Liver (tissue), 9 donors: ENCODE measurements around the gene SDHA. TPM values are rescaled to one million over a fixed set of nuclear protein-coding genes. Genes with fewer than 3 reads are reported as not detected.
"Not testable (repeated sequence)": the region's sequence is repeated elsewhere in the genome, so short reads cannot be mapped to it uniquely, and the experiment has no call there.

Experiments
- DNase-seq: peaks from one replicate; pipeline ENCODE4 v3.0.0-alpha.2; 2017; ENCODE audit warnings: low spot score
- H3K27ac ChIP-seq, 2 donors: one replicate each; pipeline ENCODE4 v1.7.0; 2013; ENCODE audit warnings: inconsistent platforms in 2 of 2, low read length in 2 of 2, control low read depth in 1 of 2, low read depth in 1 of 2, mild to moderate bottlenecking in 1 of 2
- H3K27me3 ChIP-seq, 4 donors: one replicate each; pipeline versions ENCODE4 v1.6.1 to v1.7.0; 2013; ENCODE audit warnings: low read length in 3 of 4, inconsistent platforms in 1 of 4, mild to moderate bottlenecking in 1 of 4, moderate library complexity in 1 of 4; ENCODE audit not compliant: control insufficient read depth in 4 of 4, insufficient read depth in 4 of 4
- H3K36me3 ChIP-seq, 4 donors: one replicate each; pipeline versions ENCODE4 v1.6.1 to v1.7.0; 2013; ENCODE audit warnings: low read length in 3 of 4, mild to moderate bottlenecking in 3 of 4, low read depth in 1 of 4, moderate library complexity in 1 of 4; ENCODE audit not compliant: control insufficient read depth in 4 of 4, insufficient read depth in 3 of 4
- H3K4me1 ChIP-seq, 4 donors: one replicate each; pipeline versions ENCODE4 v1.6.1 to v1.7.0; 2013; ENCODE audit warnings: low read length in 3 of 4, mild to moderate bottlenecking in 3 of 4, moderate library complexity in 1 of 4; ENCODE audit not compliant: control insufficient read depth in 4 of 4, insufficient read depth in 4 of 4
- H3K4me3 ChIP-seq, 3 donors: one replicate each; pipeline versions ENCODE4 v1.6.1 to v1.7.0; 2013; ENCODE audit warnings: low read length in 3 of 3, control low read depth in 1 of 3, low read depth in 1 of 3, mild to moderate bottlenecking in 1 of 3
- H3K9ac ChIP-seq, 2 donors: one replicate each; pipeline ENCODE4 v1.7.0; 2013; ENCODE audit warnings: low read length in 2 of 2, mild to moderate bottlenecking in 2 of 2, moderate library complexity in 2 of 2, control low read depth in 1 of 2, low read depth in 1 of 2
- H3K9me3 ChIP-seq, 4 donors: one replicate each; pipeline versions ENCODE4 v1.6.1 to v1.7.0; 2013; ENCODE audit warnings: low read length in 3 of 4; ENCODE audit not compliant: control insufficient read depth in 4 of 4
- EGR1 ChIP-seq, 2 donors: IDR thresholded peaks; 2 replicates each; pipeline ENCODE4 v1.6.1; 2016 to 2018; ENCODE audit warnings: antibody characterized with exemption in 2 of 2, low read depth in 2 of 2
- FOXA1 ChIP-seq: IDR thresholded peaks from 2 replicates; pipeline ENCODE4 v1.6.1; 2016; ENCODE audit warnings: antibody characterized with exemption
- FOXA2 ChIP-seq: IDR thresholded peaks from 2 replicates; pipeline ENCODE4 v1.6.1; 2016; ENCODE audit warnings: antibody characterized with exemption
- GABPA ChIP-seq, 2 donors: IDR thresholded peaks in 1 of 2; conservative IDR thresholded peaks in 1 of 2; 2 replicates each; pipeline ENCODE4 v1.6.1; 2016; ENCODE audit warnings: antibody characterized with exemption in 2 of 2, mild to moderate bottlenecking in 1 of 2, moderate library complexity in 1 of 2
- HNF4A ChIP-seq, 2 donors: conservative IDR thresholded peaks; 2 replicates each; pipeline ENCODE4 v1.6.1; 2016; ENCODE audit warnings: antibody characterized with exemption in 2 of 2, mild to moderate bottlenecking in 2 of 2
- JUND ChIP-seq, 2 donors: IDR thresholded peaks; 2 replicates each; pipeline ENCODE4 v1.6.1; 2016; ENCODE audit warnings: antibody characterized with exemption in 2 of 2
- NR2F2 ChIP-seq: IDR thresholded peaks from 2 replicates; pipeline ENCODE4 v1.6.1; 2016; ENCODE audit warnings: antibody characterized with exemption
- RAD21 ChIP-seq, 2 donors: IDR thresholded peaks; 2 replicates each; pipeline ENCODE4 v1.6.1; 2016; ENCODE audit warnings: antibody characterized with exemption in 2 of 2, mild to moderate bottlenecking in 2 of 2
- REST ChIP-seq: IDR thresholded peaks from 2 replicates; pipeline ENCODE4 v1.6.1; 2016; ENCODE audit warnings: antibody characterized with exemption, mild to moderate bottlenecking
- SP1 ChIP-seq: IDR thresholded peaks from 2 replicates; pipeline ENCODE4 v1.6.1; 2018; ENCODE audit warnings: antibody characterized with exemption, mild to moderate bottlenecking
- TAF1 ChIP-seq: conservative IDR thresholded peaks from 2 replicates; pipeline ENCODE4 v1.6.1; 2016; ENCODE audit warnings: antibody characterized with exemption, mild to moderate bottlenecking
- YY1 ChIP-seq: IDR thresholded peaks from 2 replicates; pipeline ENCODE4 v1.6.1; 2016; ENCODE audit warnings: antibody characterized with exemption, mild to moderate bottlenecking
- WGBS: extraction: QIAGEN DNeasy Blood & Tissue Kit; methylation state at CpG from one replicate; pipeline ENCODE4 v1.1.7; 2013; 5-methylcytosine and 5-hydroxymethylcytosine counted together
- polyA plus RNA-seq, 2 donors: library from polyadenylated mRNA; stranded (reverse) in 1 of 2; unstranded in 1 of 2; fragments of 200-250 nt in 1 of 2; fragments of >200 nt in 1 of 2; fragmentation: Nextera tagmentation in 1 of 2; extraction: Ambion mirVana in 1 of 2; gene quantifications; one replicate each; pipeline versions ENCODE4 v1.2.1 to v1.2.3, GENCODE V29; 2013 to 2015
- total RNA-seq, 2 donors: library from RNA; depleted of rRNA; stranded (reverse); fragments of >200 nt; gene quantifications; one replicate each; pipeline ENCODE4 v1.2.3, GENCODE V29; 2014
- TF ChIP-seq, protein P1 (sequence below): fragments of 150-350 bp; IDR thresholded peaks from 2 replicates; pipeline ENCODE4 v1.5.1; 2017; ENCODE audit warnings: improper control_type of control experiment, low read depth, low read length; ENCODE audit not compliant: missing input control
- TF ChIP-seq, protein P2 (sequence below): IDR thresholded peaks from 2 replicates; pipeline ENCODE4 v1.6.1; 2016; ENCODE audit warnings: antibody characterized with exemption
- TF ChIP-seq, protein P3 (sequence below): IDR thresholded peaks from 2 replicates; pipeline ENCODE4 v1.6.1; 2016; ENCODE audit warnings: antibody characterized with exemption
- TF ChIP-seq, protein P4 (sequence below): IDR thresholded peaks from 2 replicates; pipeline ENCODE4 v1.6.1; 2016; ENCODE audit warnings: antibody characterized with exemption
- donor health status: healthy.
- donor health status: healthy.
- donor health status: healthy.
- donor health status: healthy.
- donor health status: healthy.

Gene SDHA
- total and polyA plus RNA-seq, 4 donors, result 79.2 to 215 (median 159) TPM

DNA sequence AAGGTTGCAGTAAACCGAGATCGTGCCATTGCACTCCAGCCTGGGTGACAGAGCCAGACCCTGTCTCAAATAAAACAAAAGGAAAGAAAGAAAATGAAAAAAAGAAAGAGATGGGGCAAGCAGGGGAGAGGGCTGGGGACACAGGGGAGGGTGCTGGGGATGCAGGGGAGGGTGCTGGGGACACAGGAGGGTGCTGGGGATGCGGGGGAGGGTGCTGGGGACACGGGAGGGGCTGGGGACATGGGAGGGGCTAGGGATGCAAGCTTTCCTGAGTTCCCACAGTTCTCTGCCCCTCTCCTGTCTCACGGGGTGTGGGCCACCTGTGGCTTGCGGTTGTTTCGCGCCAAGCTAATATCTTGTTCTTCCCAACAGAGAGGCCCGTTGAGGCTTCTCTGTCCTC lies 60.5 kb downstream of the SDHA start (continued):
- TF ChIP-seq, protein P1, sequence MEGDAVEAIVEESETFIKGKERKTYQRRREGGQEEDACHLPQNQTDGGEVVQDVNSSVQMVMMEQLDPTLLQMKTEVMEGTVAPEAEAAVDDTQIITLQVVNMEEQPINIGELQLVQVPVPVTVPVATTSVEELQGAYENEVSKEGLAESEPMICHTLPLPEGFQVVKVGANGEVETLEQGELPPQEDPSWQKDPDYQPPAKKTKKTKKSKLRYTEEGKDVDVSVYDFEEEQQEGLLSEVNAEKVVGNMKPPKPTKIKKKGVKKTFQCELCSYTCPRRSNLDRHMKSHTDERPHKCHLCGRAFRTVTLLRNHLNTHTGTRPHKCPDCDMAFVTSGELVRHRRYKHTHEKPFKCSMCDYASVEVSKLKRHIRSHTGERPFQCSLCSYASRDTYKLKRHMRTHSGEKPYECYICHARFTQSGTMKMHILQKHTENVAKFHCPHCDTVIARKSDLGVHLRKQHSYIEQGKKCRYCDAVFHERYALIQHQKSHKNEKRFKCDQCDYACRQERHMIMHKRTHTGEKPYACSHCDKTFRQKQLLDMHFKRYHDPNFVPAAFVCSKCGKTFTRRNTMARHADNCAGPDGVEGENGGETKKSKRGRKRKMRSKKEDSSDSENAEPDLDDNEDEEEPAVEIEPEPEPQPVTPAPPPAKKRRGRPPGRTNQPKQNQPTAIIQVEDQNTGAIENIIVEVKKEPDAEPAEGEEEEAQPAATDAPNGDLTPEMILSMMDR, result no peak
- no peak for TF ChIP-seq FOXA2
- TF ChIP-seq, protein P2, sequence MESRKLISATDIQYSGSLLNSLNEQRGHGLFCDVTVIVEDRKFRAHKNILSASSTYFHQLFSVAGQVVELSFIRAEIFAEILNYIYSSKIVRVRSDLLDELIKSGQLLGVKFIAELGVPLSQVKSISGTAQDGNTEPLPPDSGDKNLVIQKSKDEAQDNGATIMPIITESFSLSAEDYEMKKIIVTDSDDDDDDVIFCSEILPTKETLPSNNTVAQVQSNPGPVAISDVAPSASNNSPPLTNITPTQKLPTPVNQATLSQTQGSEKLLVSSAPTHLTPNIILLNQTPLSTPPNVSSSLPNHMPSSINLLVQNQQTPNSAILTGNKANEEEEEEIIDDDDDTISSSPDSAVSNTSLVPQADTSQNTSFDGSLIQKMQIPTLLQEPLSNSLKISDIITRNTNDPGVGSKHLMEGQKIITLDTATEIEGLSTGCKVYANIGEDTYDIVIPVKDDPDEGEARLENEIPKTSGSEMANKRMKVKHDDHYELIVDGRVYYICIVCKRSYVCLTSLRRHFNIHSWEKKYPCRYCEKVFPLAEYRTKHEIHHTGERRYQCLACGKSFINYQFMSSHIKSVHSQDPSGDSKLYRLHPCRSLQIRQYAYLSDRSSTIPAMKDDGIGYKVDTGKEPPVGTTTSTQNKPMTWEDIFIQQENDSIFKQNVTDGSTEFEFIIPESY, result no peak

DNA sequence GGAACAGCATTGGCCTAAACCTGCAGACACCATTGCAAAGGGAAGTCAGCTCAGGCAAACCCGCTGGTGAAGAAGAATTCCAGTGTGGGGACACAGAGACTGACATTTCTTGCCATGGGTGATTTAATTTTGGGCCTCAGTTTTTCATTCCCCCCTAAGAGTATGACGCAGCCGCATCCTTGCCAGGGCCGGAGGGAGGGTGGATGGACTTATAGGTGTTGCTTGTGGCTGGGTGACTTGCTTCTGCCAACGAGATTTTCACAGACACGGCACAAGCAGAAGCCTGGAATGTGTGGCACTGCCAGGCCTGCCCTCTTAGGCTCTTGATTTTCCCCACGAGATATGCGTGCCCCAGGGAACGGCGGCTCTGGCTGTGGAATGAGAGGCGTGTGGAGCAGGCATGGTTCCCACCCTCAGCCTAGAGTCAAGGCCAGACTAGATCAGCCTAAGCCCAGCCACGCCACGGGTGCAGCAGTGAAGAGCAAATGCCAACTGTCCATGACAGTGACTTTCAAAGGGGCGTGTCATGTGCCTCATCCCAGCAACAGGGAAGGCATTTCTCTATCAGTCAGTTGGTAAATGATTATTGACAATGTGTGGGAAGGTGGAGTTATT lies 61.0 kb downstream of the SDHA start:
- not testable (repeated sequence) for H3K27ac ChIP-seq, DNase-seq, H3K9ac ChIP-seq, H3K4me1 ChIP-seq, H3K4me3 ChIP-seq, H3K36me3 ChIP-seq, H3K9me3 ChIP-seq, H3K27me3 ChIP-seq
- WGBS, result 84% methylated on average over 14 of the region's 14 CpGs

DNA sequence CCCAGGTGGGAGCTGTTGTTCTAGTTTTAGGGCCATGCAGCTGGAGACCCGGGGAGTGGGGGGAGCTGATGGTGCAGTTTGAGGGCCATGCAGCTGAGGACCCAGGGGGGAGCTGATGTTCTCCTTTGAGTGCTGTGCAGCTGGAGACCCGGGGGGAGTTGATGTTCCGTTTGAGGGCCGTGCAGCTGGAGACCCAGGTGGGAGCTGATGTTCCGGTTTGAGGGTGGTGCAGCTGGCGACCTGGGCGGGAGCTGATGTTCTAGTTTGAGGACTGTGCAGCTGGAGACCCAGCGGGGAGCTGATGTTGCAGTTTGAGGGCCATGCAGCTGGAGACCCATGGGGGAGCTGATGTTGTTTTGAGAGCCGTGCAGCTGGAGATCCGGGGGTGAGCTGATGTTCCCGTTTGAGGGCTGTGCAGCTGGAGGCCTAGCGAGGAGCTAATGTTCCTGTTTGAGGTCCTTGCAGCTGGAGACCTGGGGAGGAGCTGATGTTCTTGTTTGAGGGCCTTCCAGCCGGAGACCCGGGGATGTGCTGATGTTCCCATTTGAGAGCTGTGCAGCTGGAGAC lies 68.0 kb downstream of the SDHA start:
- no peak for DNase-seq
- no peak overlapping the region for H3K4me3 ChIP-seq
- no peak overlapping the region for H3K9ac ChIP-seq
- 91% methylated on average over 14 of the region's 14 CpGs for WGBS
- TF ChIP-seq REST (no peak), FOXA2 (no peak), JUND (IDR thresholded peaks at IDR 0.05) (no peak), NR2F2 (no peak), YY1 (no peak), RAD21 (IDR thresholded peaks at IDR 0.05) (no peak), GABPA (IDR thresholded peaks at IDR 0.05 in 1 of 2, conservative IDR thresholded peaks at IDR 0.05 in 1 of 2) (no peak), EGR1 (IDR thresholded peaks at IDR 0.05; ENCODE audit: low read depth in 2 of 2) (no peak), HNF4A (conservative IDR thresholded peaks at IDR 0.05) (no peak), TAF1 (no peak), FOXA1 (no peak), SP1 (no peak)
- TF ChIP-seq, protein P2, result no peak
- TF ChIP-seq, protein P1, result no peak
- TF ChIP-seq, protein P3, sequence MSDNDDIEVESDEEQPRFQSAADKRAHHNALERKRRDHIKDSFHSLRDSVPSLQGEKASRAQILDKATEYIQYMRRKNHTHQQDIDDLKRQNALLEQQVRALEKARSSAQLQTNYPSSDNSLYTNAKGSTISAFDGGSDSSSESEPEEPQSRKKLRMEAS, result no peak
- TF ChIP-seq, protein P4, sequence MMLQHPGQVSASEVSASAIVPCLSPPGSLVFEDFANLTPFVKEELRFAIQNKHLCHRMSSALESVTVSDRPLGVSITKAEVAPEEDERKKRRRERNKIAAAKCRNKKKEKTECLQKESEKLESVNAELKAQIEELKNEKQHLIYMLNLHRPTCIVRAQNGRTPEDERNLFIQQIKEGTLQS, result no peak
- no peaks in the 10 kb centered on the region for H3K9me3 ChIP-seq
- no peaks in the 10 kb centered on the region for H3K27me3 ChIP-seq
- H3K36me3 ChIP-seq, result peaks cover 0 to 8% (median 3%) of the 10 kb centered on the region in 4 donors
- no peak overlapping the region for H3K27ac ChIP-seq
- H3K4me1 ChIP-seq, result peaks cover 0 to 6% (median 0%) of the 10 kb centered on the region in 4 donors
